Measurements from ENCODE around the gene KLHL30.

KLHL30 gene

GRCh38 chr2:238092486-238093035, 45.9 kb upstream of the KLHL30 start:
- Histone ChIP-seq H4K20me1 (ENCODE audit: insufficient read depth, low read length) (no peaks in the 10 kb centered on the region), H3K9me2 (ENCODE audit: low read depth, low read length) (no peaks in the 10 kb centered on the region), H3K79me2 (ENCODE audit: insufficient read depth, low read length) (no peaks in the 10 kb centered on the region), H3F3A (ENCODE audit: insufficient read depth, low read length) (no peaks in the 10 kb centered on the region), H3K27ac (ENCODE audit: low read depth, low read length, poor library complexity, severe bottlenecking) (no peak overlapping the region), H3K9me3 (ENCODE audit: low read length) (no peaks in the 10 kb centered on the region), H3K9ac (ENCODE audit: low read length) (no peak overlapping the region), H3K4me2 (ENCODE audit: low read length) (no peak overlapping the region), H3K4me3 (ENCODE audit: low read depth, low read length, poor library complexity, severe bottlenecking) (no peak overlapping the region), H3K4me1 (ENCODE audit: insufficient read depth, low read length, severe bottlenecking) (no peaks in the 10 kb centered on the region), H2AFZ (ENCODE audit: low read length) (no peak overlapping the region), H3K36me3 (ENCODE audit: insufficient read depth, low read length) (peaks cover 7% of the 10 kb centered on the region; the same call in 1 of the 2 replicates), H3K27me3 (ENCODE audit: insufficient read depth, low read length) (0 out of 2 replicates have a peak, but pooled peaks cover 4% of the 10 kb centered on the region)
- TF ChIP-seq EZH2 (IDR thresholded peaks at IDR 0.05; ENCODE audit: borderline replicate concordance, low read length) = no peak
- TF ChIP-seq CTCF (IDR thresholded peaks at IDR 0.05; ENCODE audit: low read length) = no peak

GRCh38 chr2:238093181-238094140, 45.0 kb upstream of the KLHL30 start:
- no peak for TF ChIP-seq CTCF (IDR thresholded peaks at IDR 0.05; ENCODE audit: low read length)
- no peak for TF ChIP-seq EZH2 (IDR thresholded peaks at IDR 0.05; ENCODE audit: borderline replicate concordance, low read length)
- Histone ChIP-seq H3K9ac (ENCODE audit: low read length) (no peak overlapping the region), H4K20me1 (ENCODE audit: insufficient read depth, low read length) (no peaks in the 10 kb centered on the region), H3K9me2 (ENCODE audit: low read depth, low read length) (no peaks in the 10 kb centered on the region), H3K4me1 (ENCODE audit: insufficient read depth, low read length, severe bottlenecking) (peaks cover under 1% of the 10 kb centered on the region), H3K4me3 (ENCODE audit: low read depth, low read length, poor library complexity, severe bottlenecking) (no peak overlapping the region), H3K4me2 (ENCODE audit: low read length) (no peak overlapping the region), H3F3A (ENCODE audit: insufficient read depth, low read length) (no peaks in the 10 kb centered on the region), H3K27me3 (ENCODE audit: insufficient read depth, low read length) (0 out of 2 replicates have a peak, but pooled peaks cover 4% of the 10 kb centered on the region), H2AFZ (ENCODE audit: low read length) (no peak overlapping the region), H3K36me3 (ENCODE audit: insufficient read depth, low read length) (peaks cover 7% of the 10 kb centered on the region; the same call in 1 of the 2 replicates), H3K27ac (ENCODE audit: low read depth, low read length, poor library complexity, severe bottlenecking) (no peak overlapping the region), H3K9me3 (ENCODE audit: low read length) (no peaks in the 10 kb centered on the region), H3K79me2 (ENCODE audit: insufficient read depth, low read length) (no peaks in the 10 kb centered on the region)

- Histone ChIP-seq H3K9me3 (ENCODE audit: low read length) (no peaks in the 10 kb centered on the region), H3K79me2 (ENCODE audit: insufficient read depth, low read length) (no peaks in the 10 kb centered on the region), H3K27ac (ENCODE audit: low read depth, low read length, poor library complexity, severe bottlenecking) (no peak overlapping the region), H3F3A (ENCODE audit: insufficient read depth, low read length) (no peaks in the 10 kb centered on the region), H3K4me1 (ENCODE audit: insufficient read depth, low read length, severe bottlenecking) (peaks cover 10% of the 10 kb centered on the region), H3K9ac (ENCODE audit: low read length) (no peak overlapping the region), H2AFZ (ENCODE audit: low read length) (no peak overlapping the region), H3K27me3 (ENCODE audit: insufficient read depth, low read length) (0 out of 2 replicates have a peak, but pooled peaks cover 6% of the 10 kb centered on the region), H3K4me2 (ENCODE audit: low read length) (no peak overlapping the region), H3K9me2 (ENCODE audit: low read depth, low read length) (no peaks in the 10 kb centered on the region), H3K4me3 (ENCODE audit: low read depth, low read length, poor library complexity, severe bottlenecking) (no peak overlapping the region), H4K20me1 (ENCODE audit: insufficient read depth, low read length) (no peaks in the 10 kb centered on the region), H3K36me3 (ENCODE audit: insufficient read depth, low read length) (peaks cover 7% of the 10 kb centered on the region; the same call in 1 of the 2 replicates)
- no peak for TF ChIP-seq EZH2 (IDR thresholded peaks at IDR 0.05; ENCODE audit: borderline replicate concordance, low read length)
- TF ChIP-seq CTCF (IDR thresholded peaks at IDR 0.05; ENCODE audit: low read length) = no peak
Observed at GRCh38 chr2:238094438-238095022, 43.9 kb upstream of the KLHL30 start.

All from OCI-LY1 (cell line).